Urinary bladder (tissue), 4 donors: Measurements from ENCODE around the gene CFAP97. TPM values are rescaled to one million over a fixed set of nuclear protein-coding genes. Genes with fewer than 3 reads are reported as not detected.
"Not testable (repeated sequence)": the region's sequence is repeated elsewhere in the genome, so short reads cannot be mapped to it uniquely, and the experiment has no call there.

Source experiments
- DNase-seq: peaks from one replicate; pipeline ENCODE4 v3.0.0-alpha.2; 2015; ENCODE audit errors: extremely low spot score
- H3K27ac ChIP-seq: one replicate; pipeline ENCODE4 v1.5.1; 2013; ENCODE audit warnings: low read depth, mild to moderate bottlenecking, moderate library complexity
- H3K36me3 ChIP-seq: one replicate; pipeline ENCODE4 v1.6.1; 2013; ENCODE audit warnings: mild to moderate bottlenecking, moderate library complexity; ENCODE audit not compliant: insufficient read depth
- H3K4me1 ChIP-seq: one replicate; pipeline ENCODE4 v1.6.1; 2013; ENCODE audit warnings: mild to moderate bottlenecking, moderate library complexity; ENCODE audit not compliant: insufficient read depth
- H3K4me3 ChIP-seq: one replicate; pipeline ENCODE4 v1.5.1; 2013; ENCODE audit warnings: low read depth, low read length
- WGBS: extraction: QIAGEN DNeasy Blood & Tissue Kit; methylation state at CpG from one replicate; pipeline ENCODE4 v1.1.7; 2013; 5-methylcytosine and 5-hydroxymethylcytosine counted together
- polyA plus RNA-seq: library from polyadenylated mRNA; stranded (reverse); fragments of 200-250 nt; gene quantifications from one replicate; pipeline ENCODE4 v1.2.3, GENCODE V29; 2013
- total RNA-seq: library from RNA; depleted of rRNA; stranded (reverse); fragments of >200 nt; gene quantifications from one replicate; pipeline ENCODE4 v1.2.3, GENCODE V29; 2014
- donor health status: healthy with polysubstance abuse.
- donor health status: healthy.

Gene CFAP97
- 59.8 TPM for total RNA-seq
- polyA plus RNA-seq: 19.0 TPM

DNA sequence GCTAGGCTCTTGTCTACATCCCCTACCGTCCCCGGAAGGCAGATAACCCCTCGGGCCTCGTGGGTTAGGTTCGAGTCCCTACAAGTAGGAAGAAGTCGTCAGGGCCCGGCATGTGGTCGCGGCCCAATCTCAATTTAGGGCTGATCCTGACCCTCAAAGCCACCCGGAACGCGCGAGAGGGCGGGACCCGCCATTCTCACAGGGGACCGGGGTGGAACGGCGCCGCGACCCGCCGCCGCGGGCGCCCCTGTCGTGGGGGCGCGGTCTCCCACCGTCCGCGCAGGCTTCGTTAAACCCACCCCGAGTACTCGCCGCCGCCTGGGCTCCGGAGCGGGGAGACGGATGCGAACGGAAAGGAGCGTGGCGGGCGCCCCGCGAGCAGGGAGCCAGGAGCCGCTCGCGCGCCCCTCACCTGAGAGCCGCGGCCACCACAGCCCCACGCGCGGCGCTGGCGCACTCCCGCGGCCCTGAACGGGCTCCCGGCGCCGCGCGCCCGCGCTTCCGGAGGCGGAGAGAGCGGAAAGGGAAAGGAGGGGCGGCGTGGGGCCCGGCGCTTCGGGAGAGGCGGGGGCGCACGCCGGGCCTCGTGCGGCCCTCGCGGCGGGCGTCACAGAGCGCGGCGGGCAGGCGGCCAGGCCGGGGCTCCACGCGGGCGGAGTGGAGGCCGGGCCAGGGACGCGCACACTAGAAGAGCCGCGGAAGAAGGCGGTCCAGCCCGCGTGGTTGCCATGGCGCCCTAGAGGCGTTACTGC lies at the start of gene CFAP97:
TSS of gene CFAP97 (minus strand) at position 515 of the 752 bp plus-strand sequence. CDS start 12,804 bp downstream, outside the sequence.
- Histone ChIP-seq H3K4me3 (peak within 1 kb of the TSS; percentile 73), H3K36me3 (no peaks in the 10 kb centered on the region), H3K27ac (peak within 1 kb of the TSS; percentile 98), H3K4me1 (no peaks in the 10 kb centered on the region)
- WGBS: under 1% methylated on average over 103 of the region's 103 CpGs
- peak; percentile 54 for DNase-seq

DNA sequence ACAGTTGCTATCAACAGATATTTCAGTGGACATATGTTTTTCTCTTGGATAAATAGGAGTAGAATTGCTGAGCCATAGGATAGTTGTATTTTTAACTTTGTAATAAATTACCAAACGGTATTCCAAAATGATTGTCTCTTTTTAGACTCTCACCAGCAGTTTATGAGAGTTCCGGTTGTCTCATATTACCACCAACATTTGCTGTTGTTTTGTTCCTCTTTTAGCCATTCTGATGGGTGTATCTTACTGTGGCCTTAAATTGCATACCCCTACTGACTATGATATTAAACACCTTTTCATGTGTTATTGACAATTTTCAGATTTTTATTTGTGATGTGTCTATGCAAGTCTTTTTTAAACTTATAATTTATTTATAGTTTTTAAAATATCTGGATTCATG lies 45.3 kb upstream of the CFAP97 start:
- 65% methylated on average over 2 of the region's 2 CpGs for WGBS
- Histone ChIP-seq H3K4me3 (no peak overlapping the region), H3K27ac (no peak overlapping the region), H3K4me1 (no peaks in the 10 kb centered on the region), H3K36me3 (peaks cover 3% of the 10 kb centered on the region)
- no peak for DNase-seq

DNA sequence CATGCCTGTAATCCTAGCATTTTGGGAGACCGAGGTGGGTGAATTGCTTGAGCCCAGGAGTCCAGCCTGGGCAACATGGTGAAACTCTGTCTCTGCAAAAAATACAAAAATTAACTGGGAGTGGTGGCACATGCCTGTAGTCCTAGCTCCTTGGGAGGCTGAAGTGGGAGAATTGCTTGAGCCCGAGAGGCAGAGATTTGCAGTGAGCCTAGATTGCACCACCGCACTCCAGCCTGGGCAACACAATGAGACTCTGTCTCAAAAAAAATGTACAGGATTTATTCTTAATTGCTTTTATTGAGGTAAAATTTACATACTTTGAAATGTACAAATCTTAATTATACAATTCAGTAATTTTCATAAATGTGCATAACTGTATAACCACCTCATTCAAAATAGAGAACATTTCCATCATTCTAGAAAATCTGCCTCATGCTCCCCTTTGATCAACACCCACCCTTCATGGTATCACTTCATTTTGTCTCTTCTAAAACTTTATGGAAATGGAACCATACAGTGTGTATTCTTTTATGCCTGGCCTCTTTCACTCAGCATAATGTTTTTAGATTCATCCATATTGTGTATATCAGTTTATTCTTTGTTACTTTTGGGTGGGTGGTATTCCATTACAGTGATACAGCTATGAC lies 44.7 kb upstream of the CFAP97 start:
- DNase-seq: no peak
- H3K27ac ChIP-seq: no peak overlapping the region
- 98% methylated on average over 3 of the region's 3 CpGs for WGBS
- no peaks in the 10 kb centered on the region for H3K4me1 ChIP-seq
- peaks cover 3% of the 10 kb centered on the region for H3K36me3 ChIP-seq
- H3K4me3 ChIP-seq: no peak overlapping the region

DNA sequence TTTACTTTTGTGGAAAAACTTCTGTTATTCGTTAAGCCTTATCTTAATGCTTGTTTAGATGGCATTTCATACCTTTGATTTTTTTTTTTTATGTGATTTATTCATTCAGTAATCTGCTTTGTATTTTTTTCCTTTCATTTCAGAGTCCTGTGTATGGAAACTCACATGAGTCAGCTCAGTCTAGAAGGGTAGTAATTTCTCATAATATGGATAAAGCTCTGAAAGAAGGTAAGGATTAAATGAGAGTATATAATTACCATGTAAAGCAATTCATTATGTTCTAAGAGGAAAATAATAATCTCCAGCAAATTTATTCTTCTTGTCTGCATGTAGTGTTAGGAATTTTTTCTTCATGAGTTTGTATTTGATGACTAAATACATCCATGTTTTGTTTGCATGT lies 43.4 kb upstream of the CFAP97 start:
- 59% methylated on average over 1 of the region's 1 CpG for WGBS
- no peak overlapping the region for H3K27ac ChIP-seq
- no peak overlapping the region for H3K4me3 ChIP-seq
- peaks cover 3% of the 10 kb centered on the region for H3K36me3 ChIP-seq
- no peak for DNase-seq
- no peaks in the 10 kb centered on the region for H3K4me1 ChIP-seq

DNA sequence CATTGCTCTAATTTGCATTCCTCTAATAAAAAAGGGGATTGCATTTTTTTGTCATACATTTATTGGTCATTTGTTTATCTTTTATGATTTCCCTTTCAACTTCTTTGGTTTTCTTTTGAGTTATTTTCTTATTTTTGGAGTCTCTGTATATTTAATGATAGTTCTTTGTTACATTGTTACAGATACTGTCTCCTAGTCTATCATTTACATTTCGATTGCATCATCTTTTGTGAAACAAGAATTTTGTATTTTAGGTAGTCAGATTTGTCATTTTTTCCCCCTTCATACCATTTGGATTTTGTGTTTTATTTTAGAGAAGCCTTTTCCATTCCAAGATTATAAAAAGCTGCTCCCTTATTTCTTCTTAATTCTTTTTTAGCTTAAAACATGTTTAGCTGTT lies 42.7 kb upstream of the CFAP97 start:
- Histone ChIP-seq H3K4me1 (no peaks in the 10 kb centered on the region), H3K4me3 (no peak overlapping the region), H3K27ac (no peak overlapping the region), H3K36me3 (peaks cover 3% of the 10 kb centered on the region)
- DNase-seq: no peak
- WGBS: 85% methylated on average over 1 of the region's 1 CpG

DNA sequence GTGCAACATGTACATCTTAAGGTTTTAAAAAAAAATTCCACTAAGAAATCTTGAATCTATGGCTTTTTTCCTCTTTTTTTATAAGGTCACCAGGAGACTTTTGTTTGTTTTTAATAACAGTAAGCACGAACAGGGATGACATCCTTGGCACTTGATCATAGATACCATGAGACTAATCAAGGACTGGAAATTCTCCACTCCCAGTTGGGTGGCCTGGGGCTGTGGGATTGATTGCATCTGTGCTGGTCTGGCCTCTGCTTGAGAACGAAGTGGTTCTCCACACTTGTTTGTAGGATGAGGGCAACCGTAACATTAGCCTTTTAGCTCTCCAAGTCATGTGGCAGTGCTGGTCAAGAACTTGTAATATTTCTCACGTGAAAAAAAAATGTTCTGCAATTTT lies 41.0 kb upstream of the CFAP97 start:
- DNase-seq: no peak
- H3K27ac ChIP-seq: no peak overlapping the region
- H3K4me3 ChIP-seq: no peak overlapping the region
- no peaks in the 10 kb centered on the region for H3K4me1 ChIP-seq
- 50% methylated on average over 4 of the region's 4 CpGs for WGBS
- no peaks in the 10 kb centered on the region for H3K36me3 ChIP-seq

DNA sequence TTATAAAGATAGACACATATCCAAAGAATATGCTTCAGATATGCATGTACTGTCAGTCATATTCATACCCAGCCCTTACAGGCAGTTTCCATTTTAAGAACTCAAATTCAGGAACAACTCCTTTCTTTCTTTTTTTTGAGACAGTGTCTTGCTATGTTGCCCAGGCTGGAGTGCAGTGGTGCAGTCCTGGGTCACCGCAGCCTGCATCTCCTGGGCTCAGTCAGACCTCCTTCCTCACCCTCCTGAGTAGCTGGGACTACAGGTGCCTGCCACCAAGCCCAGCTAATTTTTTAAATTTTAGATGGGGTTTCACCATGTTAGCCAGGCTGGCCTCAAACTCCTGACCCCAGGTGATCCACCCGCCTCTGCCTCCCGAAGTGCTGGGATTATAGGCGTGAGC lies 40.1 kb upstream of the CFAP97 start:
- Histone ChIP-seq H3K4me3 (no peak overlapping the region), H3K27ac (no peak overlapping the region), H3K36me3 (no peaks in the 10 kb centered on the region), H3K4me1 (no peaks in the 10 kb centered on the region)
- DNase-seq: no peak
- WGBS: 93% methylated on average over 4 of the region's 4 CpGs

DNA sequence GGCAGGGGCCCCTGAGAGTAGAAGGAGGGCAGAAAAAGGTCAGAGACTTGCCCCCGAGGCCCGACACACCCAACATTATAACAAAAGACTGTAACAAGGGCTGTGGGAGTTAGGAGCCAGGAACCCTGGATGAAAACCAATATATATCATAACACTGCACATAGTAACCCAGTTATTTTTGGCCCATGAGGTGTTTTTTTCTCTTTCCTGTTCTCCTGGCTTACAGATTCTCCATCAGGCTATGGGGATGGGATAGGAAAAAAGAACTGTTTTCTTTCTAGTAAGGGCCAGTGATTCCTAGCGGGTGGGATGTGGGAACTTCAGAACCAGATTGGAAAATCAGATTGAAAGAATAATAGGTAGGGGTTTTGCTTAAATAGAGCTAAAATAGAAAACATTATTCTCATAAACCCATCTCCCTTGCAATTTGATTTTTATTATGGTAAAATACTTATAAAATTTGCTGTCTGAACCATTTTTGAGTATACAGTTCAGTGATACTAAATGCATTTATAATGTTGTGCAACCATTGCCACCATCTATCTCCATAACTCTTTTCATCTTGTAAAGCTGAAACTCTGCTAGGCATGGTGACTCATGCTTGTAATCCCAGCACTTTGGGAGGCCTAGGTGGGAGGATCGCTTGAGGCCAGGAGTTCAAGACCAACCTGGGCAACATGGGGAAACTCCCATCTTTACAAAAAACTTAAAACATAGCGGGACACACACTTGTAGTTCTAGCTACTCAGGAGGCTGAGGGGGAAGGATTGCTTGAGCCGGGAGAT lies 39.1 kb upstream of the CFAP97 start:
- H3K4me1 ChIP-seq: no peaks in the 10 kb centered on the region

DNA sequence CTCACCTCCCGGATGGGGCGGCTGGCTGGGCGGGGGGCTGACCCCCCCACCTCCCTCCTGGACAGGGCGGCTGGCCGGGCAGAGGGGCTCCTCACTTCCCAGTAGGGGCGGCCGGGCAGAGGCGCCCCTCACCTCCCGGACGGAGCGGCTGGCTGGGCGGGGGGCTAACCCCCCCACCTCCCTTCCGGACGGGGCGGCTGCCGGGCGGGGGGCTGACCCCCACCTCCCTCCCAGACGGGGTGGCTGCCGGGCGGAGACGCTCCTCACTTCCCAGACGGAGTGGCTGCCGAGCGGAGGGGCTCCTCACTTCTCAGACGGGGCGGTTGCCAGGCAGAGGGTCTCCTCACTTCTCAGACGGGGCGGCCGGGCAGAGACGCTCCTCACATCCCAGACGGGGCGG lies 36.7 kb upstream of the CFAP97 start:
- not testable (repeated sequence) for H3K4me3 ChIP-seq, DNase-seq, H3K27ac ChIP-seq, H3K4me1 ChIP-seq, H3K36me3 ChIP-seq
- WGBS: 96% methylated on average over 25 of the region's 32 CpGs

More for the DNA sequence above, 39.1 kb upstream of the CFAP97 start:
- 73% methylated on average over 6 of the region's 6 CpGs for WGBS
- no peak overlapping the region for H3K4me3 ChIP-seq
- no peak overlapping the region for H3K27ac ChIP-seq
- DNase-seq: no peak
- H3K36me3 ChIP-seq: no peaks in the 10 kb centered on the region

DNA sequence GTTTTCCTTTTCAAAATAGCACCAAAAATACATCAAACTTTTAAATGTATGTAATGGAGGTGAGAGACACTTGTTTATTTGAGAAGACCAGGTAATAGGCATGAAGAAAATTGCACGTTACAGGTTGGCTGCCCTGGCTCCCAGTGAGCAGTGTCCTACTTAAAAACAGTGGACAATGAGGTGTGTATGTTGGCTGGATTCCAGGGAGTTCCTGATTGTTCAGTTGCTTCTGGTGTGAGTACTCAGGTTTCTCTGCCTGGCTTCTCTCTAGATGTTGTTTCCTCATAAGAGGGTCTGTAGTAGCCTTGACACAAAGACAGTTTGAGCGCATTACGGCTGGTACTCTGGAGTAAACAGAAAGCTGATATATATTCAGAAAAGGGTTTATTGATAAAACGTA lies 35.0 kb upstream of the CFAP97 start:
- Histone ChIP-seq H3K36me3 (no peaks in the 10 kb centered on the region), H3K4me1 (no peaks in the 10 kb centered on the region), H3K27ac (no peak overlapping the region), H3K4me3 (no peak overlapping the region)
- no peak for DNase-seq
- WGBS: 96% methylated on average over 4 of the region's 4 CpGs

DNA sequence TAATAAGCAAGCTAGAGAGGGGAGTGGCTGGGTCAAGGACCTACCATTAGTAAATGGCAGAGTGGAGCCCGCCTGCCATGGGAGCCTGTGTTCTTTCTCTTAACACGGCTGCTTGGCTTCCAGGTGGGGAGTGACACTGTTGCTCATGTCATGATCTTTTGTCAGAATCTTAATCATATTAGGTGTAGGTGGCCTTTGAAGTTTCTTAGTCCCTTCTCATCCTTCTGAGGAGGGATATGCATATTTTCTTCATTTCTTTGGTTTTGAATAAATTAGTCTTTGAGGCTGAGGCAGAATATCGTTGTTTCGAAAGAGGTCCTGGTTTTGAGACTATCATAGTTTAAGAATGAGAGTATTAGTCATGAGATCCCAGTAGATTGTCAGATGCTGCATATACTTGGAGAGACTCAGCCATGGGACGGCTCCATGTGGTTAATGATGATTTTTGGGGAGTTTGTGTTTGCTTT lies 34.4 kb upstream of the CFAP97 start:
- Histone ChIP-seq H3K36me3 (no peaks in the 10 kb centered on the region), H3K4me1 (no peaks in the 10 kb centered on the region), H3K27ac (no peak overlapping the region), H3K4me3 (no peak overlapping the region)
- no peak for DNase-seq
- WGBS: 96% methylated on average over 5 of the region's 5 CpGs

DNA sequence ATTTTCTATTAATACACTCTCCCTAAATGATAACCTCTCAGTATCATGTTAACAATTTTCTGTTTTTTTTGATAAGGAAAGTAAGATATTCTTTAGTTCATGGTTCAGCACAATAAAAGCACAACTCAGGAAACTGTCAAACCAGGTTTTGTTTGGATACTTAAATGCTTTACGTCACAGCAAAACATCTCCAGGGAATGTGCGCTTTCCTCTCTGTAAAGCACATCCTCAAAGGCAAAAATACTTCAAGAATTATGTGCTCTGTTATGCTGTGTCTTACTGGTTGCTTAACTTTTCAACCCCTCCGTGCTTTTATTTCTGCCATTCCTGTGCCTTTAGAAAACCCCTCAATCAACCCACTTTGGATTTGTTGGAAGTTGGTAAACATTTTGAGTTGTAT lies 33.4 kb upstream of the CFAP97 start:
- Histone ChIP-seq H3K36me3 (no peaks in the 10 kb centered on the region), H3K27ac (no peak overlapping the region), H3K4me3 (no peak overlapping the region), H3K4me1 (no peaks in the 10 kb centered on the region)
- no peak for DNase-seq
- 57% methylated on average over 3 of the region's 3 CpGs for WGBS

DNA sequence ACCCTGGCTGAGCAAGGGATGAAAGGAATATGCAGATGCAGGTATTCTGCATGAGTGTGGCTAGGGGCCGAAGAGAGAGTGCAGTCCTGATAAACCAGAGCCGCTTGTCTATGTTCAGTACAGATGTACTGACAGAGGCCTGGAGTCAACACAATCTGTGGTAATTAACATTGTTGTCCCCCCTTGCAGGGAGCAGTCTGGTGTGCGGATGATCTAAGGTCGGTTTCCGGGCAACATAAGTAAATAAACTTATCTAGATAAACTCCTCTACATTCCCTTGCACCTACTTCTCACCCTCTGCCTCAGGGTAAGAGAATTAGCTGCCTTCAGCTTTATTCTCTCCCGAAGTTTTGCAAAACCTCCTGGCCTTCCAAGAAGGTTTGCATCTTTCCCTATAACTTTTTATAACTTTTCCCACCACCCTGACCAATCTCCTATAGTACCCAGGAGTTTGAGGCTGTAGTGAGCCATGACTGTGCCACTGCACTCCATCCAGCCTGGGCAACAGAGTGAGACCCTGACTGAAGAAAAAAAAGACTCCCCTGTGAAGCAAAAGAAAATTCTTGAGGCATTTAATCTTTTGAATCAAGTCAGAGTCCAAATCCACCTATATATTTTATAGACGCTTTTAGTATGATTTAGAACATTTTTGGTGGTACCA lies 32.2 kb upstream of the CFAP97 start:
- 48% methylated on average over 7 of the region's 7 CpGs for WGBS
- no peak overlapping the region for H3K27ac ChIP-seq
- H3K36me3 ChIP-seq: no peaks in the 10 kb centered on the region

More for the DNA sequence above, 32.2 kb upstream of the CFAP97 start:
- no peak for DNase-seq
- H3K4me1 ChIP-seq: no peaks in the 10 kb centered on the region
- H3K4me3 ChIP-seq: no peak overlapping the region
